ENCODE results near the gene SLC38A6. TPM values are rescaled to one million over a fixed set of nuclear protein-coding genes. Genes with fewer than 3 reads are reported as not detected.

The SLC38A6 gene
- total RNA-seq, 2 donors from 2014 or later = 25.6 to 39.4 TPM

DNA sequence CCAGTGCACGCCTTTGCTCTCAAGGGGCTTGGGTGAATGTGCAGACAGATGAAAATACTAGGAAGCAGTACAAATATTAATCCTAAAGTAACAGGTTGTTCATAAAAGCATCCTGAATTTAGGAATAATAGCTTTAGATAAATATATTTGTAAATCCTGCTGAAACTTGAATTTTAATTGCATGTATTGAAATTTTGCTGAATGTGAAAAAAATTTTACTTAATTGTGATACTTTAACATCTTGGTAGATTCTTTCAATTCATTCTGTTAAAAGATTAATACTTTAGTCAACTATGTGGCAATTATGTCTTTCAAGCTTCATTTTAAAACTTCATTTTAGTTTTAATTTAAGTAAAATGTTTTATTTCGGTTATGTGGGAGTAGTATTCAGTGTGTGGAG lies 5.5 kb downstream of the SLC38A6 start:
- ATAC-seq (ENCODE audit: insufficient number of reproducible peaks, low FRiP score, low read depth) (no peak), DNase-seq (ENCODE audit: low spot score) (no peak)
- peaks cover 15 to 19% of the 10 kb centered on the region in 2 donors for H3K4me1 ChIP-seq (ENCODE audit: control insufficient read depth in 1 of 2, low read depth in 2 of 2)
- H3K27ac ChIP-seq = no peak overlapping the region
- H3K4me3 ChIP-seq = no peak overlapping the region
- no peaks in the 10 kb centered on the region for H3K9me3 ChIP-seq
- TF ChIP-seq, protein P1, sequence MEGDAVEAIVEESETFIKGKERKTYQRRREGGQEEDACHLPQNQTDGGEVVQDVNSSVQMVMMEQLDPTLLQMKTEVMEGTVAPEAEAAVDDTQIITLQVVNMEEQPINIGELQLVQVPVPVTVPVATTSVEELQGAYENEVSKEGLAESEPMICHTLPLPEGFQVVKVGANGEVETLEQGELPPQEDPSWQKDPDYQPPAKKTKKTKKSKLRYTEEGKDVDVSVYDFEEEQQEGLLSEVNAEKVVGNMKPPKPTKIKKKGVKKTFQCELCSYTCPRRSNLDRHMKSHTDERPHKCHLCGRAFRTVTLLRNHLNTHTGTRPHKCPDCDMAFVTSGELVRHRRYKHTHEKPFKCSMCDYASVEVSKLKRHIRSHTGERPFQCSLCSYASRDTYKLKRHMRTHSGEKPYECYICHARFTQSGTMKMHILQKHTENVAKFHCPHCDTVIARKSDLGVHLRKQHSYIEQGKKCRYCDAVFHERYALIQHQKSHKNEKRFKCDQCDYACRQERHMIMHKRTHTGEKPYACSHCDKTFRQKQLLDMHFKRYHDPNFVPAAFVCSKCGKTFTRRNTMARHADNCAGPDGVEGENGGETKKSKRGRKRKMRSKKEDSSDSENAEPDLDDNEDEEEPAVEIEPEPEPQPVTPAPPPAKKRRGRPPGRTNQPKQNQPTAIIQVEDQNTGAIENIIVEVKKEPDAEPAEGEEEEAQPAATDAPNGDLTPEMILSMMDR (IDR thresholded peaks at IDR 0.05) = no peak
- H3K36me3 ChIP-seq = peaks cover 3% of the 10 kb centered on the region
- no peaks in the 10 kb centered on the region for H3K27me3 ChIP-seq (replicated peaks; ENCODE audit: insufficient read depth)

DNA sequence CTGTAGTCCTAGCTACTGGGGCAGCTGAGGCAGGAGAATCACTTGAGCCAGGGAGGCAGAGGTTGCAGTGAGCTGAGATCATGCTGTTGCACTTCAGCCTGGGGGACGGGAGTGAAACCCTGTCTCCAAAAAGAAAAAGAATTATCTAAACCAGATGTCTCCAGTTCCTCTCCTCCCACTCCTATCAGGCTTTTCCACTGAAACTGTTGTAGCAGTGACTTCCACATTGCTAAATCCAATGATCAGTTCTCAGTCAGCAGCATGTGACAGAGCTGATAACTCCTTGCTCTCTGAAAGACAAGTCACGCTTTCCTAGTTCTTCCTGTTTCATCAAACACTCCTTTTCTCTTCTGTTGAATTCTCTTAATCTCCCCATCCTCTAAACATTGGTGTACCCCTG lies 8.6 kb downstream of the SLC38A6 start:
- no peaks in the 10 kb centered on the region for H3K4me1 ChIP-seq (ENCODE audit: control insufficient read depth in 1 of 2, low read depth in 2 of 2)
- TF ChIP-seq, protein P1 (IDR thresholded peaks at IDR 0.05) = no peak
- H3K36me3 ChIP-seq = peaks cover 11% of the 10 kb centered on the region
- ATAC-seq (ENCODE audit: insufficient number of reproducible peaks, low FRiP score, low read depth) (no peak), DNase-seq (ENCODE audit: low spot score) (no peak)
- H3K9me3 ChIP-seq = no peaks in the 10 kb centered on the region
- H3K4me3 ChIP-seq = no peak overlapping the region
- H3K27me3 ChIP-seq (replicated peaks; ENCODE audit: insufficient read depth) = no peaks in the 10 kb centered on the region
- no peak overlapping the region for H3K27ac ChIP-seq

DNA sequence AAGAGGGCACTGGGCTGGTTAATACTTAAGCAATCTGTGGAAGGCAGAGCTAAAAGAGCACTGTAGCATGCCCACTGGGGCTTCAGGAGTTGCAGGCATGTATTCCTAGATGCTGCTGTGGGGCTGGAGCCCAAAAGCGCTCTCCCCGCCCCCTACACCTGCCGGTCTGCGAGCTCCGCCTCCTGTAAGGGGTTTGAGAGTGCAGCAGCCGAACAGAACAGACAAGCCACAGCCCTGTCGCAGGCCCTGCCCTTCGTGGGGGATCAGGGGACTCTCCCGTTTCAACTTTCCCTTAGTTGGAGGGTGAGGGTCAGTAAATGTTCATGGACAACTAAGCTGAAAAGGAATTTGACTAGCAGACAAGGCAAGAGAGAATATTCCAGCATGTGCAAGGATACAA lies 17.6 kb downstream of the SLC38A6 start:
- ATAC-seq (ENCODE audit: insufficient number of reproducible peaks, low FRiP score, low read depth) = no peak
- no peaks in the 10 kb centered on the region for H3K9me3 ChIP-seq
- no peak overlapping the region for H3K4me3 ChIP-seq
- no peak overlapping the region for H3K27ac ChIP-seq
- no peaks in the 10 kb centered on the region for H3K27me3 ChIP-seq (replicated peaks; ENCODE audit: insufficient read depth)
- no peaks in the 10 kb centered on the region for H3K4me1 ChIP-seq (ENCODE audit: control insufficient read depth in 1 of 2, low read depth in 2 of 2)
- TF ChIP-seq, protein P1 (IDR thresholded peaks at IDR 0.05) = no peak
- no peak for DNase-seq (ENCODE audit: low spot score)
- no peaks in the 10 kb centered on the region for H3K36me3 ChIP-seq

DNA sequence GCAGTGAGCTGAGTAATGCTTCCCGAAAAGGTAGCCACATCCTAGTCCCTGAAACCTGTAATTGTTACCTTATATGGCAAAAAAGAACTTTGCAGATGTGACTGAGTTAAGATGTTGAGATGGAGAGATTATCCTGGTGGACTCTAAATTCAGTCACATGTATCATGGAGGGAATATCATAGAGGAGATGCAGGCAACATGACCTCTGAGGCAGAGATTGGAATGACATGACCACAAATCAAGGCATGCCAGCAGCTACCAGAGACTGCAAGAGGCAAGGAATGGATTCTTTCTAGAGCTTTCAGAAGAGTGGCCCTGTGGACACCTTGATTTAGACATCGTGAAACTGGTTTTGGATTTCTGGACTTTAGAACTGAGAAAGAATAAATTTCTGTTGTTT lies 18.5 kb downstream of the SLC38A6 start:
- no peak for DNase-seq (ENCODE audit: low spot score)
- H3K4me3 ChIP-seq = no peak overlapping the region
- no peak for ATAC-seq (ENCODE audit: insufficient number of reproducible peaks, low FRiP score, low read depth)

DNA sequence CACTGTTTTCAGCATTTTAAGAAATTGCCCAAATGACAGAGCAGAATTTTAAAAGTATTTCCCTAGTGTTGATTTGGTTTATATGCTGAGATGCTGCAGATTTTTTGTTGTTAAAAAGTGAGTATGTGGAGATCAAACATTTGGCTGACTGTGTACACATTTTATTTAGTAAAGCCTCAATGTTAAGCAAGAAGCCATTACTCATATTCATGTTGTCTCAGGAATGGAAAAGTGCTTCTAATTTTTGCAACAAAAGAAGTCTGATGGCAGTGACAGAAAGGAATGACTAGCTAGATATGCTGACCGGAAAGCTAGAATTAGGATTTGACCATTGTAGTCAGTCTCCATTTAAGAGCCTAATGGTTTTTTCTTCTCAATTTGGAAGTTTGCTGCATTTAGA lies 22.5 kb downstream of the SLC38A6 start:
- DNase-seq (ENCODE audit: low spot score) = no peak
- Histone ChIP-seq H3K9me3 (no peaks in the 10 kb centered on the region), H3K4me1 (ENCODE audit: control insufficient read depth in 1 of 2, low read depth in 2 of 2) (no peaks in the 10 kb centered on the region), H3K27me3 (replicated peaks; ENCODE audit: insufficient read depth) (no peaks in the 10 kb centered on the region), H3K27ac (no peak overlapping the region), H3K36me3 (no peaks in the 10 kb centered on the region), H3K4me3 (no peak overlapping the region)
- ATAC-seq (ENCODE audit: insufficient number of reproducible peaks, low FRiP score, low read depth) = no peak
- TF ChIP-seq, protein P1 (IDR thresholded peaks at IDR 0.05) = no peak

More for the DNA sequence above, 18.5 kb downstream of the SLC38A6 start:
- H3K27me3 ChIP-seq (replicated peaks; ENCODE audit: insufficient read depth) = no peaks in the 10 kb centered on the region
- no peak overlapping the region for H3K27ac ChIP-seq
- no peaks in the 10 kb centered on the region for H3K36me3 ChIP-seq
- H3K9me3 ChIP-seq = no peaks in the 10 kb centered on the region
- TF ChIP-seq, protein P1 (IDR thresholded peaks at IDR 0.05) = no peak
- no peaks in the 10 kb centered on the region for H3K4me1 ChIP-seq (ENCODE audit: control insufficient read depth in 1 of 2, low read depth in 2 of 2)
